ENCODE measurements around the gene ACSF2. TPM values are rescaled to one million over a fixed set of nuclear protein-coding genes. Genes with fewer than 3 reads are reported as not detected.

Gene ACSF2
- total RNA-seq = 73.9 TPM

GRCh38 chr17:50425682-50426471, at the start of gene ACSF2:
TSS of gene ACSF2 (plus strand) at chr17:50426218. CDS start at chr17:50426262, 44 bp downstream.

GRCh38 chr17:50397111-50397918, 28.7 kb upstream of the ACSF2 start, which contains the start of gene LRRC59:
TSS of gene LRRC59 (minus strand) at chr17:50397523. CDS start at chr17:50397317, 206 bp downstream.

GRCh38 chr17:50468304-50469207, 42.5 kb downstream of the ACSF2 start, which contains the start of gene CHAD:
TSS of gene CHAD (minus strand) at chr17:50468880. CDS start at chr17:50468813, 67 bp downstream.

GRCh38 chr17:50478391-50479381, 52.7 kb downstream of the ACSF2 start, which contains the start of gene RSAD1:
TSS of gene RSAD1 (plus strand) at chr17:50478860. CDS start at chr17:50478885, 25 bp downstream.

GRCh38 chr17:50507871-50508572, 82.0 kb downstream of the ACSF2 start, which contains the start of gene MYCBPAP:
TSS of gene MYCBPAP (plus strand) at chr17:50508439. CDS start at chr17:50508675, 236 bp downstream.

Small RNA genes within 50 kb of the gene (small RNA-seq; reads per million reads assigned to genes)
- not detected for gene RF00019 (ENCODE audit: low replicate concordance)

Other genes starting within 250 kb of the ACSF2 start
- 1,442 TPM for gene COL1A1, start 224.6 kb upstream of the ACSF2 start, total RNA-seq
- gene TMEM92, start 151.8 kb upstream of the ACSF2 start, total RNA-seq = 0.58 TPM
- gene XYLT2, start 80.1 kb upstream of the ACSF2 start, total RNA-seq = 35.9 TPM
- 47.6 TPM for gene MRPL27, start 53.0 kb upstream of the ACSF2 start, total RNA-seq
- gene EME1, start 53.0 kb upstream of the ACSF2 start, total RNA-seq = 3.0 TPM
- 44.1 TPM for gene LRRC59, start 28.7 kb upstream of the ACSF2 start, total RNA-seq
- 0.12 TPM for gene CHAD, start 42.7 kb downstream of the ACSF2 start, total RNA-seq
- 41.0 TPM for gene RSAD1, start 52.6 kb downstream of the ACSF2 start, total RNA-seq
- 2.9 TPM for gene MYCBPAP, start 82.2 kb downstream of the ACSF2 start, total RNA-seq
- gene EPN3, start 106.5 kb downstream of the ACSF2 start, total RNA-seq = 10.7 TPM
- 59.0 TPM for gene SPATA20, start 121.0 kb downstream of the ACSF2 start, total RNA-seq
- 17.1 TPM for gene CACNA1G, start 134.5 kb downstream of the ACSF2 start, total RNA-seq
- gene ABCC3, start 208.7 kb downstream of the ACSF2 start, total RNA-seq = 13.5 TPM

All from metanephros (tissue), 2 donors.